Measurements from ENCODE around the gene ULK1.

- TF ChIP-seq CTCF (IDR thresholded peaks at IDR 0.05): no peak
- TF ChIP-seq POLR2A (IDR thresholded peaks at IDR 0.05): no peak
These were observed 64.7 kb downstream of the ULK1 start for GRCh38 chr12:131959116-131959515.

Measured in adrenal gland (tissue), 5 donors.